Stimulated activated CD8-positive, alpha-beta memory T cell treated with anti-CD3 and anti-CD28 coated beads, Interleukin-7, amount 100 ng/mL, for 48 hours (primary cell): ENCODE results near the gene MAEA.
A peak's percentile ranks its signal among the peaks of the same experiment; 100 is the strongest.

Experiments
- DNase-seq, 2 donors: peaks; one replicate each; pipeline ENCODE4 v3.0.0-alpha.2; 2020; ENCODE audit warnings: low read depth in 1 of 2; ENCODE audit errors: extremely low read depth in 1 of 2

The MAEA gene

GRCh38 chr4:1289207-1290164 lies at the start of gene MAEA:
Gene MAEA, plus strand, starts transcription at chr4:1289891. Its CDS starts 23 bp downstream, at chr4:1289914.
- DNase-seq = peak; percentile 95 to 96

- no peak for DNase-seq
Measured at GRCh38 chr4:1239950-1240307, 49.8 kb upstream of the MAEA start.

GRCh38 chr4:1240721-1241465 lies 48.8 kb upstream of the MAEA start:
- DNase-seq = no peak

- DNase-seq = no peak
Measured at GRCh38 chr4:1241466-1241935, 48.2 kb upstream of the MAEA start.

GRCh38 chr4:1241936-1242505 lies 47.7 kb upstream of the MAEA start:
- no peak for DNase-seq

GRCh38 chr4:1242506-1243450 lies 46.9 kb upstream of the MAEA start:
- DNase-seq = no peak

- DNase-seq = no peak
Measured at GRCh38 chr4:1243451-1244080, 46.1 kb upstream of the MAEA start.

- no peak for DNase-seq
Measured at GRCh38 chr4:1244081-1244977, 45.4 kb upstream of the MAEA start.

- no peak for DNase-seq
Measured at GRCh38 chr4:1244978-1245471, 44.7 kb upstream of the MAEA start.

- no peak for DNase-seq
Measured at GRCh38 chr4:1245481-1246051, 44.1 kb upstream of the MAEA start.

- no peak for DNase-seq
Measured at GRCh38 chr4:1246111-1246881, 43.4 kb upstream of the MAEA start.

GRCh38 chr4:1246901-1247863 lies 42.5 kb upstream of the MAEA start:
- DNase-seq = no peak

- no peak for DNase-seq
Measured at GRCh38 chr4:1247864-1248244, 41.8 kb upstream of the MAEA start.

- DNase-seq = peak; percentile 47 to 68
Measured at GRCh38 chr4:1248245-1249147, 41.2 kb upstream of the MAEA start, which contains the start of gene CTBP1. Gene CTBP1, minus strand, starts transcription at chr4:1249130. Its CDS starts 7,799 bp downstream, at chr4:1241331.

GRCh38 chr4:1249148-1249730 lies 40.5 kb upstream of the MAEA start:
- DNase-seq = peak; percentile 58 to 71
